RWPE2 (cell line): ENCODE measurements around the gene MRPL42.

Source experiments
- ATAC-seq: fragments of 200-7000 bp; cut with Tn5 transposase; 3 replicates; pipeline ENCODE4 v1.9.1; 2021; ENCODE audit warnings: low read depth
- DNase-seq: peaks from one replicate; pipeline ENCODE4 v3.0.0-alpha.2; 2020; ENCODE audit warnings: low spot score
- H3K27ac ChIP-seq: fragments of 450-650 bp; 2 replicates; pipeline ENCODE4 v1.5.1; 2017; ENCODE audit warnings: mild to moderate bottlenecking; ENCODE audit not compliant: poor library complexity, severe bottlenecking
- H3K27me3 ChIP-seq: fragments of 250-450 bp; sonication (Bioruptor Pico); 2 replicates; pipeline ENCODE4 v1.5.1; 2021; ENCODE audit warnings: mild to moderate bottlenecking, moderate library complexity; ENCODE audit not compliant: insufficient read depth, poor library complexity, severe bottlenecking
- H3K36me3 ChIP-seq: fragments of 250-450 bp; sonication (Bioruptor Pico); 2 replicates; pipeline ENCODE4 v1.5.1; 2020; ENCODE audit warnings: low read depth, mild to moderate bottlenecking, moderate library complexity
- H3K4me1 ChIP-seq: fragments of 250-450 bp; sonication (Bioruptor Pico); 2 replicates; pipeline ENCODE4 v1.5.1; 2021; ENCODE audit warnings: mild to moderate bottlenecking, moderate library complexity; ENCODE audit not compliant: insufficient read depth, poor library complexity, severe bottlenecking
- H3K4me3 ChIP-seq: fragments of 250-450 bp; sonication (Bioruptor Pico); 2 replicates; pipeline ENCODE4 v1.5.1; 2021; ENCODE audit warnings: mild to moderate bottlenecking, moderate library complexity; ENCODE audit not compliant: severe bottlenecking
- H3K9me3 ChIP-seq: fragments of 250-450 bp; sonication (Bioruptor Pico); 2 replicates; pipeline ENCODE4 v1.5.1; 2021; ENCODE audit warnings: mild to moderate bottlenecking, moderate library complexity; ENCODE audit not compliant: severe bottlenecking
- CTCF ChIP-seq: fragments of 450-650 bp; IDR thresholded peaks from one replicate; pipeline ENCODE4 v1.5.1; 2017; ENCODE audit warnings: mild to moderate bottlenecking, moderate library complexity; ENCODE audit not compliant: poor library complexity, severe bottlenecking

The MRPL42 gene

DNA sequence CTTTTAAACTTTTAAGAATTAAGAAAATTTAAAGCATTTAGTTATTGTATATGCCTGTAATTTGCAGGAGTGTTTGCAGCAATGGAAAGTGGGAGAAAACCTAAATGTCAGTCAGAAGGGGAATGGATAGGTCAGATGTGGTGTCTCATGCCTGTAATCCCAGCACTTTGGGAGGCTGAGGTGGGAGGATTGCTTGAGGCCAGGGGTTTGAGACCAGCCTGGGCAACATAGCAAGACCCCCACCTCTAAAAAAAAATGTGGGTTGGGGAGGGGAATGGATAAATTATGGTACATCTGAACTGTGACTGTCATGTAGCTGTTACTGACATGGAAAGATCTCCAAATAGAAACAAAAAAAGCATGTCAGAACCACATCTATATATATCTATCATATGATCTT, 2.1 kb downstream of the MRPL42 start:
- no peak for DNase-seq
- Histone ChIP-seq H3K36me3 (peaks cover 55% of the 10 kb centered on the region), H3K9me3 (no peaks in the 10 kb centered on the region), H3K4me1 (peaks cover 15% of the 10 kb centered on the region), H3K27ac (no peak overlapping the region), H3K27me3 (no peaks in the 10 kb centered on the region), H3K4me3 (no peak overlapping the region)
- no peak for TF ChIP-seq CTCF
- ATAC-seq = no peak

DNA sequence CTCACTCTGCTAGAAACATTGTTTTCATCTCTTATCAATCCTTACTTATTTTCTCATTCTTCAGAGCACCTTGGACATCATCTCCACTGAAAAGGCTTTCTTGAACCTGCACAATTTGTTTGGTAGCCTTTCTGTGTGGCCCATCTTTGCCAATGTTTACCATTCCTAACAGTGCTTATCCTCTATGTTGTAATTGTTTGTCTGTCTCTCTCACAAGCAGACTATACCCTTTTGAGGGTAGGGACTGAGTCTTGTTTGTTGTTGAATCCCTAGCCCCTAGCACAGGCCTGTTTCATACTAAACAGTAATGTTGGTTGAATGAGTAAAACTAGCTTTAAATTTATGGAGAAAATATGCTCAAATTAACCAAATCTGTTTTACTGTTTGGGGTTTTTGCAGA, 9.2 kb downstream of the MRPL42 start:
- Histone ChIP-seq H3K4me3 (no peak overlapping the region), H3K36me3 (peaks cover 92% of the 10 kb centered on the region), H3K27me3 (no peaks in the 10 kb centered on the region), H3K4me1 (no peaks in the 10 kb centered on the region), H3K27ac (no peak overlapping the region), H3K9me3 (no peaks in the 10 kb centered on the region)
- DNase-seq = no peak
- ATAC-seq = no peak
- TF ChIP-seq CTCF = no peak

- peaks cover 92% of the 10 kb centered on the region for H3K36me3 ChIP-seq
- no peak for ATAC-seq
- H3K27ac ChIP-seq = no peak overlapping the region
These were observed 15.4 kb downstream of the MRPL42 start for GRCh38 chr12:93482721-93483120.

GRCh38 chr12:93483151-93483807, 16.0 kb downstream of the MRPL42 start:
- DNase-seq = no peak

More at GRCh38 chr12:93482721-93483120, 15.4 kb downstream of the MRPL42 start:
- Histone ChIP-seq H3K27me3 (no peaks in the 10 kb centered on the region), H3K9me3 (no peaks in the 10 kb centered on the region), H3K4me1 (no peaks in the 10 kb centered on the region), H3K4me3 (no peak overlapping the region)
- DNase-seq = no peak
- TF ChIP-seq CTCF = no peak

More at GRCh38 chr12:93483151-93483807, 16.0 kb downstream of the MRPL42 start:
- TF ChIP-seq CTCF = no peak
- no peak overlapping the region for H3K4me3 ChIP-seq
- H3K27me3 ChIP-seq = no peaks in the 10 kb centered on the region
- H3K27ac ChIP-seq = no peak overlapping the region
- ATAC-seq = no peak; the same call in 2 of the 3 replicates
- H3K9me3 ChIP-seq = no peaks in the 10 kb centered on the region
- peaks cover 94% of the 10 kb centered on the region for H3K36me3 ChIP-seq
- H3K4me1 ChIP-seq = no peaks in the 10 kb centered on the region
